GM18505 (cell line): ENCODE data around the gene PLCD4.

Experiments used
- ATAC-seq: cut with Tn5 transposase; IDR thresholded peaks from one replicate; pipeline ENCODE4 v1.9.1; 2021; ENCODE audit not compliant: unreplicated experiment
- POLR2A ChIP-seq: IDR thresholded peaks from 4 replicates; pipeline ENCODE4 v1.6.1; 2011; ENCODE audit warnings: borderline replicate concordance; ENCODE audit not compliant: insufficient read depth, insufficient read length; ENCODE audit errors: extremely low read depth

PLCD4 gene

GRCh38 chr2:218583983-218584850 lies 23.5 kb upstream of the PLCD4 start:
- no peak for TF ChIP-seq POLR2A
- ATAC-seq = no peak

- TF ChIP-seq POLR2A = no peak
- no peak for ATAC-seq
Observed at GRCh38 chr2:218585541-218585940, 22.2 kb upstream of the PLCD4 start.

DNA sequence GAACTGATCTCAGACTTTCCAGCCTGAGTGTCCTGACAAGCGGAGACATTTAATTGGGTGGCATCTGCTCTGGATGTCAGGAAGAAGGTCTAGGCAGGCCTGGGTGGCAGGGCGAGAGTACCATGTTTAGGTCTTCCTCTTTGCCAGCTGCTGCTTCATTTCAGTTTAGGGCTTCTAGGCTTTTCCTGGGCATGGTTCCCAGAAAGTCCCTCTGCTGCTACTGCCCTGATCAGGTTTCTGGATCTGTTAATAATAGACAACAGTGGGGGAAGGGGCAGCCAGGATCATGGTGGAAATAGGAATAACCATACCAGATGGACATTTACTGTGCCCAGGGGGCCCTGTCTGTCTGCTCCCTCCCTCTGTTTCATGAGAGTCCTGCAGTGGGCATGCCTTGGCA lies 2.3 kb upstream of the PLCD4 start:
- ATAC-seq = no peak
- no peak for TF ChIP-seq POLR2A

DNA sequence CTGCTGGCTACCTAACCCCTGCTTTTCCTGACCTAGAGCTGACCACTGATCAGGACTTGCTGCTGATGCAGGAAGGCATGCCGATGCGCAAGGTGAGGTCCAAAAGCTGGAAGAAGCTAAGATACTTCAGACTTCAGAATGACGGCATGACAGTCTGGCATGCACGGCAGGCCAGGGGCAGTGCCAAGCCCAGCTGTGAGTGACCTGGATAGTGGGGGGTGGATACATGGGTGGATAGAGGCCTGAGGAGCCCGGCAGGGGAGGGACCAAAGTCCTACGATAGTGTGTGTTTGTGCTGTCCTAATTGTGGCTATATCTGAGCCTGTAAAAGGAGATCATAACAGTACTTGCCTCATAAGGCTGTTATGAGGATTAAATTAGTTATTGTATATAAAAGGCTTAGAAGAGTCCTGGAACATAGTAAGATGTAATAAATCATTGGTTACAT lies 8.2 kb downstream of the PLCD4 start:
- no peak for ATAC-seq
- no peak for TF ChIP-seq POLR2A

- TF ChIP-seq POLR2A = no peak
- ATAC-seq = no peak
Observed at GRCh38 chr2:218618102-218618860, 10.6 kb downstream of the PLCD4 start.

DNA sequence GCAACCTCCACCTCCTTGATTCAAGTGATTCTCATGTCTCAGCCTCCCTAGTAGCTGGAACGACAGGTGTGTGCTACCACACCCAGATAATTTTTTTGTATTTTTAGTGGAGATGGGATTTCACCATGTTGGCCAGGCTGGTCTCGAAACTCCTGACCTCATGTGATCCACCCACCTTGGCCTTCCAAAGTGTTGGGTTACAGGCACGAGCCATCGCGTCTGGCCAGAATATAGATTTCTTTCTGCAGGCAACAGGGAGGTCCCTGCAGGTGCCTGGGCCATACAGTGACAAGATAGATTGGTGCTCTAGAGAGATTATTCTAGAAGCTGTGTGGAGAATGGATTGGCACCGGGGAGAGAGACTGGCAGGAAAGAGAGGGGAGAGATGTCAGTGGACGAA lies 13.3 kb downstream of the PLCD4 start:
- no peak for ATAC-seq
- no peak for TF ChIP-seq POLR2A

GRCh38 chr2:218622606-218623365 lies 15.1 kb downstream of the PLCD4 start:
- ATAC-seq = no peak
- no peak for TF ChIP-seq POLR2A

DNA sequence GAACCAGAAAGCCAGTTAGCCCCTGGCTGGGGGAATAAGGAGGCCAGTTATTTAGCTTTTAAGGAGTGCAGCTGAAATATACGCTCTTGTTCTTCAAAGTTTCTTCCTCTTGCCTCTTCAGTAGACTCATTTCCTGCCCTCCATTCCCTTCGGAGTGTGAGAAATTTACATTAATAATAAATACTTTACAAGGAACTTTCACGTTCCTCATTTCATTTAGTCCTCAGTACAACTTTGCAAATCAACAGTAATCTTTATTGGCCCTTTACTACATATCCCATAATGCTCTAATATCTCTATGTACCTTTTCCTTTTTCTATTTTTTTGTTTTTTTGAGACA lies 15.6 kb downstream of the PLCD4 start:
- no peak for TF ChIP-seq POLR2A
- no peak for ATAC-seq

DNA sequence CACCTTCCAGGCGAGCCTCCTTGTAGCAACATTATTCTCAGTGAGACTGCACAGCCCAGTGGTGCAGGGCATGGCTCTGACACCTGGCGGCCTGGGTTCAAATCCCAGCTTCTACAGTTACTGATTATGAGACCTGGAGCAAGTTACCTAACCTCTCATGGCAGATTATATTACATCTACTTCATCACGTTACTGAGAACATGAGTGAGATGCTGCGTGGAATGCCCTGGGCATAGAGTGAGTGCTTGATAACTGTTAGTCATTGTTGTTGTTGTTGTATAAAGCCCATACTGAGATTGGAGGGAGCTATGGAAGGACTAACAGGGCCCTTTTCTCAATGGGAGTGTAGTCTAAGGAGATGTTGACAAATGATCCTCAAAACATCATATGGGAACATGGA lies 18.7 kb downstream of the PLCD4 start:
- TF ChIP-seq POLR2A = no peak
- ATAC-seq = no peak

DNA sequence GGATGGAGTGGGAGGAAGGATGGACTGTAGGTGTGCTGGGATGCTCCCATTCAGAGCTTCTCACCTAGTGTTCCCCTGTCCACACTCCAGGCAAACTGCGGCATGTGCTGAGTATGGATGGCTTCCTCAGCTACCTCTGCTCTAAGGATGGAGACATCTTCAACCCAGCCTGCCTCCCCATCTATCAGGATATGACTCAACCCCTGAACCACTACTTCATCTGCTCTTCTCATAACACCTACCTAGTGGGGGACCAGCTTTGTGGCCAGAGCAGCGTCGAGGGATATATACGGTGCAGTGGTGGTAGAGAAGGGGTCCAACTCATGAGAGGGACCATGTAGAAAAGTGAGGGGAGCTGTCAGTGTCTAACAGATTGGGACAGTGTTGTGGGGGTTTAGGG lies 20.2 kb downstream of the PLCD4 start:
- ATAC-seq = no peak
- TF ChIP-seq POLR2A = no peak

DNA sequence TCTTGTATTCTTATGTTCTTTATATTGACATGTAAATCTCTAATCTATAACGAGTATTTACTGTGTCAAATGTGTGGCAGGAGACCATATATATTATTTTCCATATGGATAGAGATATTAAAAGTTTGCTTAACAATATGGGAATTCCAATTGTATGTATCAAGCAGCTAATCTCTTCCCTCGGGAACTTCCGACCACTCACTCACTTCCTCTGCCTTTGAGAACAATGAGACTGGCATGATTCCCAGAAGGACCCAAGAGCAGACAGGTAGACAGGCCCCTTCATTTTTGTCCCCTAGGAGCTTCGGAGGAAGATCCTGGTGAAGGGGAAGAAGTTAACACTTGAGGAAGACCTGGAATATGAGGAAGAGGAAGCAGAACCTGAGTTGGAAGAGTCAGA lies 24.1 kb downstream of the PLCD4 start:
- no peak for TF ChIP-seq POLR2A
- ATAC-seq = no peak

- no peak for TF ChIP-seq POLR2A
- ATAC-seq = no peak
Observed at GRCh38 chr2:218635719-218636118, 28.0 kb downstream of the PLCD4 start.

GRCh38 chr2:218638372-218638771 lies 30.7 kb downstream of the PLCD4 start:
- TF ChIP-seq POLR2A = no peak
- ATAC-seq = no peak
